ENCODE measurements around the gene TSC22D4. TPM values are rescaled to one million over a fixed set of nuclear protein-coding genes. Genes with fewer than 3 reads are reported as not detected.

TSC22D4 gene
- total and polyA plus RNA-seq, 9 of the 15 experiments (the other 6 are each of a cell fraction or from before 2014, with no cell fraction given), result 0.37 to 107 (median 28.7) TPM

GRCh38 chr7:100426516-100426915 lies 52.5 kb downstream of the TSC22D4 start:
- CTCF ChIA-PET (ENCODE audit: low intra/inter-chr PET ratio), result no interaction called here
- in situ Hi-C loops (cut with MboI), result no loop called here
- TF ChIP-seq ZNF696 (CRISPR knock-in tag; conservative IDR thresholded peaks at IDR 0.05), result no peak
- peak; percentile 80 for TF ChIP-seq ZNF512 (tag; IDR thresholded peaks at IDR 0.05)
- TF ChIP-seq COPS2 (conservative IDR thresholded peaks at IDR 0.05), result no peak
- TF ChIP-seq STAT5B (CRISPR knock-in tag; IDR thresholded peaks at IDR 0.05), result no peak
- TF ChIP-seq ZKSCAN3 (CRISPR knock-in tag; IDR thresholded peaks at IDR 0.05), result no peak
- TF ChIP-seq PCBP1 (IDR thresholded peaks at IDR 0.05; ENCODE audit: low read depth, low read length, poor library complexity, severe bottlenecking), result peak; percentile 60
- TF ChIP-seq SNRNP70 (optimal IDR thresholded peaks at IDR 0.05; ENCODE audit: low read depth, low read length), result no peak
- no peak for TF ChIP-seq ZKSCAN8 (CRISPR knock-in tag; IDR thresholded peaks at IDR 0.05)
- TF ChIP-seq ZNF263 (CRISPR knock-in tag; IDR thresholded peaks at IDR 0.05; ENCODE audit: borderline replicate concordance), result peak; percentile 79
- no peak for TF ChIP-seq BCL6 (CRISPR knock-in tag; IDR thresholded peaks at IDR 0.05)
- no peak for TF ChIP-seq RBM14 (IDR thresholded peaks at IDR 0.05; ENCODE audit: borderline replicate concordance, insufficient read depth, low read depth, low read length)
- TF ChIP-seq TCF7 (IDR thresholded peaks at IDR 0.05; ENCODE audit: borderline replicate concordance), result no peak
- TF ChIP-seq ZNF316 (IDR thresholded peaks at IDR 0.05), result no peak
- no peak for TF ChIP-seq ZNF609 (CRISPR knock-in tag; IDR thresholded peaks at IDR 0.05; ENCODE audit: borderline replicate concordance)
- TF ChIP-seq PTBP1 (IDR thresholded peaks at IDR 0.05; ENCODE audit: low read depth, low read length), result no peak
- TF ChIP-seq MECOM (CRISPR knock-in tag; IDR thresholded peaks at IDR 0.05), result no peak
- peak; percentile 54; the same call in 1 of the 2 replicates for TF ChIP-seq VEZF1 (CRISPR knock-in tag; IDR thresholded peaks at IDR 0.05)

More at GRCh38 chr7:100426516-100426915, 52.5 kb downstream of the TSC22D4 start:
- H3K27ac ChIP-seq (ENCODE audit: extremely low read depth, low read depth, low read length), result no peak overlapping the region
- no peaks in the 10 kb centered on the region for H3K27me3 ChIP-seq (ENCODE audit: control insufficient read depth in 2 of 2, insufficient read depth in 2 of 2, low read length in 2 of 2)
- DNase-seq (ENCODE audit: extremely low read depth in 1 of 4, low spot score in 3 of 4) (no peak), FAIRE-seq (no peak), ATAC-seq (no peak)
- H3K4me1 ChIP-seq (replicated peaks in 1 of 2; ENCODE audit: control insufficient read depth in 2 of 2, insufficient read depth in 2 of 2, low read length in 2 of 2), result peaks cover 12 to 31% of the 10 kb centered on the region in 2 experiments
- no TSS peak for BruUV-seq (replicated peaks)
- H3K9ac ChIP-seq (ENCODE audit: insufficient read depth in 1 of 2, low read depth in 2 of 2, low read length in 2 of 2), result no peak overlapping the region
- H3K36me3 ChIP-seq (ENCODE audit: control insufficient read depth, insufficient read depth, low read length), result peaks cover 11% of the 10 kb centered on the region
- peaks cover 4% of the 10 kb centered on the region; the same call in 1 of the 2 replicates for H4K20me1 ChIP-seq (replicated peaks; ENCODE audit: control insufficient read depth, insufficient read depth, low read length)
- no peak overlapping the region for H3K4me2 ChIP-seq (ENCODE audit: insufficient read depth, low read length)
- H3K4me3 ChIP-seq, result no peak overlapping the region
- intact Hi-C loops (cut with micrococcal nuclease), result no loop called here
- POLR2A ChIA-PET, result no interaction called here
- peaks cover 6% of the 10 kb centered on the region for H3K9me1 ChIP-seq (ENCODE audit: control insufficient read depth, insufficient read depth, low read length)
- no peak overlapping the region for H2AFZ ChIP-seq (ENCODE audit: low read depth, low read length)
- H3K9me3 ChIP-seq (replicated peaks; ENCODE audit: control insufficient read depth, insufficient read depth, low read depth, low read length), result peaks cover 4% of the 10 kb centered on the region; the same call in 1 of the 2 replicates
- peaks cover 21% of the 10 kb centered on the region for H3K79me2 ChIP-seq (ENCODE audit: control insufficient read depth, insufficient read depth, low read length)

Measured in K562 (cell line).